HG03342 (cell line): ENCODE results near the gene ZDHHC24.

ENCODE experiments used
- ATAC-seq: cut with Tn5 transposase; IDR thresholded peaks from one replicate; pipeline ENCODE4 v1.9.1; 2021; ENCODE audit warnings: mild to moderate bottlenecking, moderate library complexity; ENCODE audit not compliant: unreplicated experiment

The ZDHHC24 gene

DNA sequence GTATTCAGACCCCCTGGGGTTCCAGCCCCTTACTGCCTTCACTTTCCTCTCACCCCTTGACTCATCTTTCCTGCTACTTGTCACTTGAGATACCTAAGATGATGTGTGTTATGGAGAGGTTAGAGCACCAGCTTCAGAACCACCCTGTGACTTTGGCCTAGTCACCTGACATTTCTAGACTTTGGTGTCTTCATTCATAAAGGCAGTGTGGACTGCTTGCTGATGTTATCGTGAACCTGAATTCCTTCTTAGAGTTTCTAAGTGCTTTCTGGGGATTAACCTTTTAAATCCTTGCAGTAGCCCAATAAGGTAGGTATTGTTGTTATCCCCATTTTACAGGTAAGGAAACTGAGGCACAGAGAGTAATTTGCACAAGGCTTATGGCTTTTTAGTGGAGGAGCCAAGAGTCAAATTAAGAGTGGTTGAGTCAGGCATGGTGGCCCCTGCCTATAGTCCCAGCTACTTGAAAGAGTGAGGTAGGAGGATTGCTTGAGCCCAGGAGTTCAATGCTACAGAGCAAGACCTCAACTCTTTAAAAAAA is 40.5 kb downstream of the ZDHHC24 start:
- no peak for ATAC-seq

DNA sequence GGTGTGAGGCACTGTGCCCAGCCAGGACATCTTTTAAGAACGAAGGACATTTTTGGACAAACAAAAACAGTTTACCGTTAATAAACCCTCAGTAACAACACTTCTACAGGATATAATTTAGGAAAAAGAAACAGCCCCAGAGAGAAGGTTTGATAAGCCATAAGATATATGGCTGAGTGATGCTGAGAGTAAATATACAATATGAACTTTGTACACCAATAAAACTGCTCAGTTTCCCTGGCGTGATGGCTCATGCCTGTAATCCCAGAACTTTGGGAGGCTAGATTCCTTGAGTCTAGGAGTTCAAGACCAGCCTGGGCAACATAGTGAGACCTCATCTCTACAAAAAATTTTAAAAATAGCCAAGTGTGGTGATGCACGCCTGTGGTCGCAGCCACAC is 47.3 kb downstream of the ZDHHC24 start:
- ATAC-seq = no peak

DNA sequence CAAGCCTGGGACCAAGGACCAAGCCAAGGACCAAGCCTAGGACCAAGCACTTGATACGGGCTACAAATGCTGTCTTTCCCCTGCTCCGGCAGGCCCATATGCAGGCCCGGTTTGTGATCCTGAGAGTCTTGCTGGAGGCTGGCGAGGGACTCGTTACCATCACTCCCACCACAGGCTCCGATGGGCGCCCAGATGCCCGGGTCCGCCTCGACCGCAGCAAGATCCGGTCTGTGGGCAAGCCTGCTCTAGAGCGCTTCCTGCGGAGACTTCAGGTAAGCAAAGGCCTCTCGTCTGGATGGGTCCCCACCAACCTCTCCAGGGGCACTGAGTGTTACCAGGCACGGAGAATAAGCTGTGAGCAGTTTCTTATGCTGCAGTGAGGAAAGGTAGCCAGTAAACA is 48.6 kb downstream of the ZDHHC24 start:
- no peak for ATAC-seq

DNA sequence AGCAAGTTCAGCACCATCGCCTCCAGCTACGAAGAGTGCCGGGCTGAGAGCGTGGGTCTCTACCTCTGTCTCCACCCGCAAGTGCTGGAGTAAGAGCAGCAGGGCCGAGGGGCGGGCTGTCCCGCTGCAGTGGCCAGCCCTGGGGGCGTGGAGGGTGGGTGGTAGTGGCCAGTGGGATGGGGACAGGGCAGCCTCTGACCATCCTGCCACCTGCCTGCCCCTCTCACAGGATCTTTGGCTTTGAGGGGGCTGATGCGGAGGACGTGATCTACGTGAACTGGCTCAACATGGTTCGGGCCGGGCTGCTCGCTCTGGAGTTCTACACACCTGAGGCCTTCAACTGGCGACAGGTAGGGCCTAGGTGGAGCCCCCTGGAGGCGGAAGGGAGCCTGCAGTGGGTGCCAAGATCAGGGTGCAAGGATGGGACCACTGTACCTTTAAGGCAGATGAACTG is 50.4 kb downstream of the ZDHHC24 start:
- ATAC-seq = no peak

DNA sequence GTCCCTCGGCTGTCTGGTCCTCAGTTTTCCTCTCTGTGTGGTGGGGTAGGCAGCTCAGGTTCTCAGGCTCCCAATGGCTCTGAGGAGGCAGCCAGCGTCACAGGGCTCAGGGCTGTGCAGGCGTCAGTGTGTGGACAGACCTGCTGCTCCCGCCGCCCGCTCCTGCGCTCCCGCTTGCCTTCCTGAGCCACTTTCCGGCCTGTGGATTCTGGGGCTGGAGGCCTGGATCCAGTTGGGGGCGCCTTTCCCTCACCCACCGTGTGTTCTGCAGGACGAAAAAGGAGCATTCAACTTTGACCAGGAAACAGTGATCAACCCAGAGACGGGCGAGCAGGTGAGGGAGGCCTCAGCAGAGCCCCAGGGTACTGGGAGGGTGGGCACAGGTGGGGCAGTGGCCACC is 50.9 kb downstream of the ZDHHC24 start:
- ATAC-seq = no peak

DNA sequence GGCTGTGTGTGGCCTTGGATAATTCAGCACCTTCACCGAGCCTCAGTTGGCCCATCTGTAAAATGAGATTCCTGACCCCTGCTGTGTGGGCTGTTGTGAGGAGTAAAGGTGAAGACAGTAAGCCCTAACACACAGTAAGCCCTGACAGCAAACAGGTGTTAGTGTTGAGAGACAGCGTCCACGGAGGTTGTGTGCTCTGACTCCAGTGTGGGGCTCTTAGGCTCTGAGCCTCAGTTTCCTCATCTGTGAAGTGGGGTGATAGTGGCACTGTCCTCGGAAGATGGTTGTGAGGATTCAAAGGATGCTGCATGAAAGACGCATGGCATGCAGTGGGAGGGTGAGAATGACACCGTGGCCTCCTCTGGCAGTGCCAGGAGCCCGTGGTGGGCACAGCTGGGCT is 51.4 kb downstream of the ZDHHC24 start:
- no peak for ATAC-seq

DNA sequence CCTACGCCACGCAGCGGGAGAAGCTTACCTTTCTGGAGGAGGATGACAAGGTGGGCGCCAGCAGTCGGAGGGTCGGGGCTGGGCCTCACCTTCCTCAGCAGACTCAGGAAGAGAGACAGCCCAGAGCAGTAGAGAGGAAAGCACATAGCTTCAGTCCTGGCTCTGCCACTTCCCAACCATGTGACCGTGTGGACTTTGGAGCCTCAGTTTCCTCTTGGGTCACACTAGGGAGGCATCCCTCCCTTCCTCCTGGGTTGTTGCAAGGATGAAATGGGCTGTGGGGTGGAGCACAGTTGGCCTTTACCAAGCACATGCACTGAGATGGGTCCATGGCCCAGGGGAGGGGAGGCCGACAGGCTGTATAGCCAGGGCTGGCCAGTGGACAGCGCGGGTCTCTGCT is 52.7 kb downstream of the ZDHHC24 start:
- ATAC-seq = no peak

DNA sequence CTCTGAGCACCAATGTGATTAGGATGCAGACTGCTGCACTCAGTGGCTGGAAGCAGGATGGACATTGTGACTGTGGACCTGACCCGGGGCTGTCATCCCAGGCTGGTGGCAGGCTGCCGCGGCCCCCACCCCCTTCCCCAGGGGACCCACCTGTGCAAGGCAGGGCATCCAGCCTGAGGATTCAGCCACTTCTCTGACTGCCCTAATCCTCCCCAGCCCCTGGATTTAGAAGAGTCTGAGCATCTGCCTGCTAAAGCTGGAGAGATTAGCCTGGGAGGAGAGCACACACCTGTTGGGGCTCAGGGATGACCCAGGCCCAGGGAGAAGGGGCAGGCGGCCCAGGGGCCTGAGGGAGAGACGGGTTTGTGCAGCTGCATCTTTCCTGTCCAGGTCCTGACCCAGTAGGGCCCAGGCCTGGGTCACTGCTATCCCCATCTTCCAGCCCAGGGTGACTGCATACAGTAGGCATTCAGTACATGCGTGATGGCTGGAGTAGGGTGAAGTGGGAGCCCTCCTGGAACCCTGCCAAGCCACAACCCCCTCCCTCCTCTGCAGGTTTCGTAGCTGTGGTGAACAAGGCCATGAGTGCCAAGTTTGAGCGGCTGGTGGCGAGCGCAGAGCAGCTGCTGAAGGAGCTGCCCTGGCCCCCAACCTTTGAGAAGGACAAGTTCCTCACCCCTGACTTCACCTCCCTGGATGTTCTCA is 53.5 kb downstream of the ZDHHC24 start:
- ATAC-seq = no peak

DNA sequence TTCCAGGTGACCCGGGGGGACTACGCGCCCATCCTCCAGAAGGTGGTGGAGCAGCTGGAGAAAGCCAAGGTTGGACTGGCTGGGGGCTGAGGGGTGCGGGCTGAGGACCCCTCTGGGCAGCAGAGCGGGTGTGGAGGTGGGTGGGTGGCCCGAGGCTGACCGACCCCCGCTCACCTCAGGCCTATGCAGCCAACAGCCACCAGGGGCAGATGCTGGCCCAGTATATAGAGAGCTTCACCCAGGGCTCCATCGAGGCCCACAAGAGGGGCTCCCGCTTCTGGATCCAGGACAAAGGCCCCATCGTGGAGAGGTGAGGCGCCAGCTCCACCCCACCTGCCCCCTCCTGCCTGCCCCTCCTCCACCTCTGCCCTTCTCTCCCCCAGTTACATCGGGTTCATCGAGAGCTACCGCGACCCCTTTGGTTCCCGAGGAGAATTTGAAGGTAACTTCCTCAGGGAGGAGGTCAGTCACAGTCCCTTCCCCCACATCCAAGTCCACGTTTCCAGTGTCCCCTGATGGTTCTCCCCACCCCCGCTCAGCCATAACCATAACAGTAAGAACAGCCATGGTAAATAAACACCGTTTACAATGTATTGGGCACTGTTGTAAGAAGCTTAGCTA is 54.4 kb downstream of the ZDHHC24 start:
- ATAC-seq = no peak

DNA sequence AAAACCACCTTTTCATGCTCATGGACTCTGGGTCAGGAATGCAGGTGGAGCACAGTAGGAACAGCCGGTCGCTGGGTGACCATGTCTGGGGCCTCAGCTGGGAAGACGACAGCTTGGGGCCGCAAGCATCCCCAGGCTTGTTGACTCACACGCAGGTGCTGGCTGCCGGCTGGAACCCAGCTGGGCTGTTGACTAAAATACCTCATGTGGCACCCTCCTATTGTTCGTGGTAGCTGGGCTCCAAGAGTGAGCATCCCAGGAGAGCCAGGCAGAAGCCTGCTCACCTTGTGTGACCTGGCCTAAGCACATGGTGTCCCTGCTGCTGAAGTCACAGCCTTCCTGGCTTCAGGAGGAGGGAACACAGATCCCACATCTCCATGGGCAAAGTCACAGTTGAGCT is 56.2 kb downstream of the ZDHHC24 start:
- no peak for ATAC-seq

DNA sequence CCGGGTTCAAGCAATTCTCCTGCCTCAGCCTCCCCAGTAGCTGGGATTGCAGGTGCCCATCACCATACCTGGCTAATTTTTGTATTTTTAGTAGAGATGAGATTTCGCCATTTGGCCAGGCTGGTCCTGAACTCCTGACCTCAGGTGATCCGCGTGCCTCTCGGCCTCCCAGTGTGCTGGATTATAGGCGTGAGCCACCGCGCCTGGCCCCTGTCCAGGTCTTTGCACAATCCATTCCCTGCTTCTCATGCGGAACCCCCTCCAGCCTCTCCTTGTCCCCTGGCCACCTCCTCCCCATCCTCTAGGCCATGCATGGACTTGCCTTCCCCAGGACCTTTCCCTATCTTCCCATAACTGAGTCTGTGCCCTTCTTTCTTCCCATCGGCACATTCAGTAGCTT is 56.9 kb downstream of the ZDHHC24 start:
- ATAC-seq = no peak

DNA sequence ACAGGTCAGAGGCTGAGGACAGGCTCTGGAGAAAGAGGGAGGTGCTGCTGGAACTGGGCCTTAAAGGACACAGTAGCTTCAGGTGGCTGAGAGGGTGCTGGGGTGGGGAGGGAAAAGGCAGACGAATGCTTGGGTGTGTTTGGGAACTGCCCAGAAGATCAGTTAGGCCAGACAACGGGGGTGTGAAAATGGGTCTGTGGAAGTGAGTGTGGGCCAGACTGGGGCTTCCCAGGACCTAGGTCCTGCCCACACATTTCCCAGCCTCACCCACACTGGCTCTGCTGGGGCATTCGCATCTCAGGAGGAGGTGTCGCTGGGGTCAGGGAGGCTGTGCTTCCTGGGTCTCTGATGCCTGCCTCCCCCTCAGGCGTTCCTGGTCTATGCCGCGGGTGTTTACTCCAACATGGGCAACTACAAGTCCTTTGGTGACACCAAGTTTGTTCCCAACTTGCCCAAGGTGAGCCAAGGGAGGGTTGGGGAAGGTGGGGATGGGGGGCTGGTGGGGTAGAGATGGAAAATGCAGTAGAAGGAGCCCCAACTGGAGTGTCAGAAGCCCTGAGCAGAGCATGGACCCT is 61.0 kb downstream of the ZDHHC24 start:
- no peak for ATAC-seq

DNA sequence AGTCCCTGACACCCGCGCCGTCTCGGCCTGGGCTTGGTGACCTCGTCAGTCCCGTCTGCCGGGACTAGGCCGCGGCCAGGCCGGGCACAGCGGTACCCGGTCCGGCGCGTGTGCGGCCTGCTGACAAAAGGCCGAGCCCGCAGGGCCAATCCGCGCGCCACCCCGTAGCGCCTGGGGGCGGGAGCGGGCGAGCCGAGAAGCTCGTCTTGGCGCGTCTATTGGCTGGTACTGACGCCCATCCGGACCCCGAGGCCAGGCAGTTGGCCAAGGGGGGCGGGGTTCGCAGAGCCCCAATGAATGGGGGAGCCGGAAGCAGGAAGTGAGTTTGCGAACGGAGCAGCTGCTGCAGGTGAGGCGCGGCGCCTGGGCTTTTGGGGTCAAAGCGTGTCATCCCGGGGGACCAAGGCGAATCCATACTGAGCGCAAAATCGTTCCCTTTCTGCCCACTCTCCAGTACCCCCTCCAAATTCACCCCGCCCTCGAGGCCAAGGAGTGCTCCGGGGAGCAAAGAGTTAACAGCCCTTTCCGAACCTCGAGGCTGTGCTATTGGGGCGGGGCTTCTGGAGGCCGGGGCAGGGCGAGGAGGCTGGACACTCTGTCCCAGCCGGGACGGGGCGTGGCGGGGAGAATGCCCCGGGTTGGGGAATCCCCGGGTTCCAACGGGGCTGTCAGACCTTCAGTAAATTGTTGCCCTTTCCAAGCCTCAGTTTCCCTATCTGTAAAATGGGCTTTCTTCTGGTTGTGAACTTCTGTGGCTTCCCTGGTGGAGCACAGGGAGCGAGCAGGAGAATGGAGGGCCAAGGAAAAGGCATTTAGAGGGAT is 65.5 kb downstream of the ZDHHC24 start, which contains the start of gene DPP3:
Gene DPP3, plus strand, starts transcription at position 318 of the 822 bp plus-strand sequence. CDS start 1,767 bp downstream, outside the sequence.
- peak; percentile 85 for ATAC-seq

DNA sequence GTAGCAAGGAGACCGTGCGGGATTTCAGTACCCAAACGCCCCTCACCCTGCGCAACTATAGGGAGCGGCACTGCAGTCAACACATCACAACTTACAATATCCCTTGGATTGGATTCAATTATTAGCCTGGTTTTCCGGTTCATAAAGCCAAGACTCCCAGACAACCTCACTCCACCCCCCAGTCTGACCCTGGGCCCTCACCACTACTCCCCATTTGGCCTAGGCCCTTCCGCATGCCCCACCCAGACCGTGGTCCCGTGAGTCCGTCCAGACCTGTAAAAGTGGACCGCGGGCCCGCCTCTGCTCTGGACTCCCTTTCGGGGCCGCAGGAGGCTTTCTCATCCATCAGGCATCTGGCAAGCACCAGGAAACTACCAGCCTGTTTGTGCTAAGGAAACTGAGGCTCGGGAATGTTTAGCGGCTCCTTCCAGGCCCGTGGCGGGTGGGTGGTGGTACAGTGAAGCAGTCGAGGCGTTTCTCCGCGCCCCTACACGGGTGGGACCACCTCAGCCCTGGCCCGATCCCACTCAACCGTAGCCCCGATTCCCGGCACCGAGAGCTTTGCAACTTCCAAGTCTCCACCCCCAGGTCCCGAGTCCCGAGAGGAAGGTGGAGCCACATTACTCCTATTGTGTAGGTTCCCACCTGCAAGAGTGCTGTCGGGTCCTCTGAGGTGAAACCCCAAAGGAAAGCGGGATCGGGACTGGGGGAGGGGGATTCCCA is 66.3 kb downstream of the ZDHHC24 start:
- peak; percentile 5 for ATAC-seq

DNA sequence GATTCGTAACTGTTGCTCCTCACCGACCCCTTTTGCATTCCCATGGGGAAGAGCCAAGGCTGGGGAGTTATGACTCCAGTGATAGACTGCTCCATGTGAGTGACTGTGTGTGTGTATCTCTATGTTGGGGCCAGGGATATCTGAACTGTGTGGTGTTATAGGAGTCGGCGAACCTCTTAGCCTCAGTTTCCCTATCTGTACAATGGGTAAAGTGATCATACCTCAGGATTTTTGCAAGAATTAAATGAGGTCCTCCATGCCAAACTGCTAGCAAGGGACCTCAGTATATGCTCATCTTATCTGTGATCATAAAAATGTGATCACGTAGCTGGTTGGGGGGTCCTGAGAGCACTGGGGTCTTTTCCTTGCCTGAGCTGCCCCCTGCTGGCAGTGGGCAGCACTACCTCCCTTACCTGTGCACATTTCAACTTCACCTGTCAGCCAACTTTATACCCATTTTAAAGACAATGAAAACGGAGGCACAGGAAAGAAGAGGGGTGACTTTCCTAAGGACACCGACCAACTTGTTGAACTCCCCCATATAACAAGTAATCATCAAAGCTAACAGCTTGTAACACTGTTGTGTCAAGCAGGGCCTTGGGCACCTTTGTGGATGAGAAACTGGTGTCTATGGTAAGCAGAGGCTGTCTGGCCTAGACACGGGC is 67.0 kb downstream of the ZDHHC24 start:
- ATAC-seq = no peak

DNA sequence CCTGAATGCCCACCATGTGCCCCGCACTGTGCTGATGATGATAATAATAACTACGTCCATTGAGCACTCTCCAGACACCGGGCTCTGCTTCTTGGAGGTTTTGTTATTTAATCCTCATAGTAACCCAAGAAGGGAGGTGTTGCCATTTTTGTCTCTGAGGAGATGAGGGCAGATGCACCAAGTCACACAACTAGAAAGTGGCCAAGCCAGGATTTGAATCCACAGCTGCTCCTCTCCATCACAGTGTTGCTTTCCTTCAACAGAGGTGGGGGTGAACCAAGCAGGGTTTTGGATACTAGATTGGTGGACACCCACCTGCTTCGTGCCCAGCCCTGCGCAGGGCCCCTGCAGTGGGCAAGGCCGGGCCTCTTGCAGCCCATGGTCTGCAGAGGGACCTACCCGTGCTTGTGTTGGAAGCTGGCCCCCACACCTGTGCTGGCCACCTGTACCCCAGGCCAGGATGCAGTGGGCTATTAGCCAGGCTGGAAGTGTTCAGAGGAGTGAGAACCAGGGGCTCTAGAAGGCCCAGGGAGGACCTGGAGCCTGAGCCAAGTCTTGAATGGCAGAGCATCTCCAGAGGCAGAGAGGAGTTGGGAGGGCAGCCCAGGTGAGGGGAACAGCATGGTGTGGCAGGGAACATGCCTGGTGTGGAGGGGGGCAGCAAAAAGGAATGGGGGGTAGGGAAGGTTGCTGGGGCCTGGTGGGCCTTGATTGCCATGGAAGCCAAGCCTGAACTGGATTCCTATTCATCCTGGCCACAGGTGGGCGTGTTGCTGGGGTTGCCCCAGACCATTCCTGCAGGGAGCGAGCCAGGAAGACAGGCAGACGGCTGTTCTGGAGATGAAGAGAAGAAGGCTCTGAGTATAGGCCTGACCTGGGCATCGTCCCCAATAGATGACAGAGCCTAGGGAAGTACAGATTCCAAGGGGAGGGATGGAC is 68.3 kb downstream of the ZDHHC24 start:
- ATAC-seq = no peak

DNA sequence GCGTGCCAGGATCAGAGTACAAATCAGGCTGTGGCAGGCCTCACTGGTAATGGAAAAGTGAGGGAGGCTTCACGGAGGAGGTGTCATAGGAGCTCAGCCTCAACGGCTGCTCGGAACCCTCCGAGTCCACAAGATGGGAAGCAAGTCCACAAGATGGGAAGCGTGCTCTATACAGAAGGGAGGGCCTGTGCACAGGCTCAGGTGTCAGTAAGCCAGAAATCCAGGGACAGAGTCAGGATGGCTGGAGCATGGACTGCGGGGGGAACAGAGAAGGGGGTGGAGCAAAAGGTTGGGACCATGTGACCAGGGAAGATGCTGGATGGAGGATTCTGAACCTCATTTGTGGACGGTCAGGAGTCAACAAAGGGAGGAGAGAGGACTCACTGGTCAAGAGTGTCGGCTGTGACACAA is 69.0 kb downstream of the ZDHHC24 start:
- ATAC-seq = no peak

DNA sequence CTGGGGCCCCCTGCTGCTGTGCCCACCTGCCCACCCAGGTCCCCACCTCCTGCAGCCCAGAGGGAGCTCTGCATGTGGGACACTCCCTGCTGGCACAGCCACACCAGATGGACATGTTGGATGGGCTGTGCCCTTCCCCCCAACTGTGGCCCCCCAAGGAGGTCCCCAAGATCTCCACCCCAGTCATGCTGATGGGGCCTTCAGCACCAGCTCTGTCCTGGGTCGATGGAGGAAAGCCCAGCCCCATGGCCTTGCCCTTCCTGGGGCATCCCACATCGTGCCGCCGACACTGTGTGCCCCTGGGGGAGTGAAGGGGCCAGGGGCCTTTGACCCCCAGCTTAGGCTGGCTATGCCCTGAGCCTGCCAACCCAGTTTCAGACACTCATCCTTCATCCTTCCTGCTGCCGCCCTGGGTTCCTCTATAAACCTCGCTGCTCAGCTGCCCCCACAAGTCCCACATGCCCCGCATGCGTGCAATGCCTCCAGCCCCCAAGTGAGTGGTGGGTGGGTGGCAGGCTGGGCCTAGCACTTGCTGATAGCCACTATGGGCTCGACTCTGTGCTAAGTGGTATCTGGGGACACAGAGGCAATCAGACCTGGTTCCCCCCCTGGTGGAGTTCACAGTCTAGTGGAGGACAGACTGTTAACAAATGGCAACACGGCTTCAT is 69.5 kb downstream of the ZDHHC24 start:
- no peak for ATAC-seq
